ENCODE measurements around the gene GOLGA6L7.
"Not testable (repeated sequence)": the region's sequence is repeated elsewhere in the genome, so short reads cannot be mapped to it uniquely, and the experiment has no call there.

The GOLGA6L7 gene

GRCh38 chr15:28873585-28874190, 25.2 kb upstream of the GOLGA6L7 start:
- no CpG with 5 or more reads among the region's 10 CpGs for WGBS (ENCODE audit: extremely low coverage, insufficient coverage, low lambda C conversion rate)
- no peak overlapping the region for H2BK120ac ChIP-seq (ENCODE audit: low read depth, low read length)

GRCh38 chr15:28873006-28873405, 24.6 kb upstream of the GOLGA6L7 start:
- Histone ChIP-seq H3K79me2 (ENCODE audit: control insufficient read depth, insufficient read depth, low read length) (no peaks in the 10 kb centered on the region), H3K27me3 (ENCODE audit: insufficient read depth, low read length, poor library complexity) (no peaks in the 10 kb centered on the region), H3K4me2 (ENCODE audit: low read length) (no peak overlapping the region), H4K5ac (ENCODE audit: low read length) (no peak overlapping the region), H2BK120ac (ENCODE audit: low read depth, low read length) (no peak overlapping the region), H3K56ac (ENCODE audit: low read length) (no peak overlapping the region), H3K4me1 (ENCODE audit: control insufficient read depth, low read depth, low read length) (peaks cover 6% of the 10 kb centered on the region), H3K27ac (ENCODE audit: low read depth, low read length) (no peak overlapping the region), H3K36me3 (ENCODE audit: control insufficient read depth, insufficient read depth, low read length) (no peaks in the 10 kb centered on the region), H3K79me1 (ENCODE audit: low read length) (no peaks in the 10 kb centered on the region), H2BK15ac (replicated peaks; ENCODE audit: low read depth) (no peak overlapping the region), H3K18ac (ENCODE audit: low read length) (no peak overlapping the region), H3K4ac (ENCODE audit: low read depth, low read length) (no peak overlapping the region), H3K4me3 (ENCODE audit: low read length) (no peak overlapping the region), H3K23ac (ENCODE audit: low read length) (no peak overlapping the region), H3K9ac (ENCODE audit: low read length) (no peak overlapping the region), H4K8ac (ENCODE audit: low read depth, low read length) (no peak overlapping the region), H2AK5ac (ENCODE audit: low read length) (no peak overlapping the region), H2BK5ac (ENCODE audit: low read length) (no peak overlapping the region)
- no CpG with 5 or more reads among the region's 5 CpGs for WGBS (ENCODE audit: extremely low coverage, insufficient coverage, low lambda C conversion rate)
- DNase-seq = no peak

More at GRCh38 chr15:28873585-28874190, 25.2 kb upstream of the GOLGA6L7 start:
- no peak overlapping the region for H3K4me3 ChIP-seq (ENCODE audit: low read length)
- no peak overlapping the region for H3K56ac ChIP-seq (ENCODE audit: low read length)
- peaks cover 6% of the 10 kb centered on the region for H3K4me1 ChIP-seq (ENCODE audit: control insufficient read depth, low read depth, low read length)
- H4K8ac ChIP-seq (ENCODE audit: low read depth, low read length) = no peak overlapping the region
- no peaks in the 10 kb centered on the region for H3K36me3 ChIP-seq (ENCODE audit: control insufficient read depth, insufficient read depth, low read length)
- no peak overlapping the region for H3K9ac ChIP-seq (ENCODE audit: low read length)
- no peak overlapping the region for H3K18ac ChIP-seq (ENCODE audit: low read length)
- H4K5ac ChIP-seq (ENCODE audit: low read length) = no peak overlapping the region
- no peaks in the 10 kb centered on the region for H3K79me2 ChIP-seq (ENCODE audit: control insufficient read depth, insufficient read depth, low read length)
- no peak overlapping the region for H3K4ac ChIP-seq (ENCODE audit: low read depth, low read length)
- no peak overlapping the region for H3K23ac ChIP-seq (ENCODE audit: low read length)
- H2BK15ac ChIP-seq (replicated peaks; ENCODE audit: low read depth) = no peak overlapping the region
- H3K79me1 ChIP-seq (ENCODE audit: low read length) = no peaks in the 10 kb centered on the region
- no peak for DNase-seq
- no peaks in the 10 kb centered on the region for H3K27me3 ChIP-seq (ENCODE audit: insufficient read depth, low read length, poor library complexity)
- no peak overlapping the region for H2AK5ac ChIP-seq (ENCODE audit: low read length)
- H2BK5ac ChIP-seq (ENCODE audit: low read length) = no peak overlapping the region
- no peak overlapping the region for H3K4me2 ChIP-seq (ENCODE audit: low read length)
- H3K27ac ChIP-seq (ENCODE audit: low read depth, low read length) = no peak overlapping the region

- Histone ChIP-seq H3K79me2 (ENCODE audit: control insufficient read depth, insufficient read depth, low read length) (no peaks in the 10 kb centered on the region), H3K4ac (ENCODE audit: low read depth, low read length) (no peak overlapping the region), H4K5ac (ENCODE audit: low read length) (no peak overlapping the region), H3K18ac (ENCODE audit: low read length) (no peak overlapping the region), H3K56ac (ENCODE audit: low read length) (no peak overlapping the region), H2BK5ac (ENCODE audit: low read length) (no peak overlapping the region), H3K27me3 (ENCODE audit: insufficient read depth, low read length, poor library complexity) (no peaks in the 10 kb centered on the region), H3K4me3 (ENCODE audit: low read length) (no peak overlapping the region), H2AK5ac (ENCODE audit: low read length) (no peak overlapping the region), H4K8ac (ENCODE audit: low read depth, low read length) (no peak overlapping the region), H3K27ac (ENCODE audit: low read depth, low read length) (no peak overlapping the region), H2BK15ac (replicated peaks; ENCODE audit: low read depth) (no peak overlapping the region), H3K4me2 (ENCODE audit: low read length) (no peak overlapping the region), H2BK120ac (ENCODE audit: low read depth, low read length) (no peak overlapping the region), H3K9ac (ENCODE audit: low read length) (no peak overlapping the region), H3K23ac (ENCODE audit: low read length) (no peak overlapping the region), H3K79me1 (ENCODE audit: low read length) (no peaks in the 10 kb centered on the region), H3K36me3 (ENCODE audit: control insufficient read depth, insufficient read depth, low read length) (no peaks in the 10 kb centered on the region), H3K4me1 (ENCODE audit: control insufficient read depth, low read depth, low read length) (peaks cover 6% of the 10 kb centered on the region)
- no CpG with 5 or more reads among the region's 3 CpGs for whole genome bisulfite sequencing (ENCODE audit: extremely low coverage, insufficient coverage, low lambda C conversion rate)
- no peak for DNase-seq
Observed at GRCh38 chr15:28871168-28871567, 22.7 kb upstream of the GOLGA6L7 start.

GRCh38 chr15:28868744-28869345, 20.4 kb upstream of the GOLGA6L7 start:
- Histone ChIP-seq H2AK5ac (ENCODE audit: low read length) (no peak overlapping the region), H3K4me3 (ENCODE audit: low read length) (no peak overlapping the region), H3K9ac (ENCODE audit: low read length) (no peak overlapping the region), H2BK15ac (replicated peaks; ENCODE audit: low read depth) (no peak overlapping the region), H3K23ac (ENCODE audit: low read length) (no peak overlapping the region), H3K79me1 (ENCODE audit: low read length) (no peaks in the 10 kb centered on the region), H4K8ac (ENCODE audit: low read depth, low read length) (no peak overlapping the region), H3K4me2 (ENCODE audit: low read length) (no peak overlapping the region), H3K36me3 (ENCODE audit: control insufficient read depth, insufficient read depth, low read length) (no peaks in the 10 kb centered on the region), H4K5ac (ENCODE audit: low read length) (no peak overlapping the region), H3K27me3 (ENCODE audit: insufficient read depth, low read length, poor library complexity) (no peaks in the 10 kb centered on the region), H2BK5ac (ENCODE audit: low read length) (no peak overlapping the region), H3K27ac (ENCODE audit: low read depth, low read length) (no peak overlapping the region), H3K4me1 (ENCODE audit: control insufficient read depth, low read depth, low read length) (no peaks in the 10 kb centered on the region), H2BK120ac (ENCODE audit: low read depth, low read length) (no peak overlapping the region), H3K18ac (ENCODE audit: low read length) (no peak overlapping the region), H3K79me2 (ENCODE audit: control insufficient read depth, insufficient read depth, low read length) (no peaks in the 10 kb centered on the region), H3K56ac (ENCODE audit: low read length) (no peak overlapping the region), H3K4ac (ENCODE audit: low read depth, low read length) (no peak overlapping the region)
- no peak for DNase-seq
- WGBS (ENCODE audit: extremely low coverage, insufficient coverage, low lambda C conversion rate) = no CpG with 5 or more reads among the region's 9 CpGs

DNA sequence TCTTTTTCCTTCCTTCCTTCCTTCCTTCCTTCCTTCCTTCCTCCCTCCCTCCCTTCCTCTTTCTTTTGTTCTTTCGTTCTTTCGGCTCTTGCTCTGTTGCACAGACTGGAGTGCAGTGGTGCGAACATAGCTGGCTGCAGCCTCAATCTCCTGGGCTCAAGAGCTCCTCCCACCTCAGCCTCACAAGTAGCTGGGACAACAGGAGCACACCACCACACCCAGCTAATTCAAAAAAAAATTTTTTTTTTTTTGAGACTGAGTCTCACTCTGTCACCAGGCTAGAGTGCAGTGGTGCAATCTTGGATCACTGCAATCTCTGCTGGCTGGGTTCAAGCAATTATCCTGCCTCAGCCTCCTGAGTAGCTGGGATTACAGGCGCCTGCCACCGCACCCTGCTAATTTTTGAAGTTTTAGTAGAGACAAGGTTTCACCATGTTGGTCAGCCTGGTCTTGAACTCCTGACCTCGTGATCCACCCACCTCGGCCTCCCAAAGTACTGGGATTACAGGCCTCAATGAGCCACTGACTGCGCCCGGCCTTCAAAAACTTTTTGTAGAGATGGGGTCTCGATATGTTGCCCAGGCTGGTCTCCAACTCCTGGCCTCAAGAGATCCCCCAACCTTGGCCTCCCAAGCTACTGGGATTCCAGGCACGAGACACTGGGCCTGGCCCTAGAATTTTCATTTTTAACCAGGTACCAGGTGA, 13.3 kb upstream of the GOLGA6L7 start:
- not testable (repeated sequence) for H3K4me1 ChIP-seq (ENCODE audit: control insufficient read depth, low read depth, low read length); H3K27me3 ChIP-seq (ENCODE audit: insufficient read depth, low read length, poor library complexity); H3K36me3 ChIP-seq (ENCODE audit: control insufficient read depth, insufficient read depth, low read length); H3K9ac ChIP-seq (ENCODE audit: low read length); H3K56ac ChIP-seq (ENCODE audit: low read length); H3K79me1 ChIP-seq (ENCODE audit: low read length); H3K4ac ChIP-seq (ENCODE audit: low read depth, low read length); H4K8ac ChIP-seq (ENCODE audit: low read depth, low read length); DNase-seq; H3K18ac ChIP-seq (ENCODE audit: low read length); H3K23ac ChIP-seq (ENCODE audit: low read length); H2AK5ac ChIP-seq (ENCODE audit: low read length); H3K4me3 ChIP-seq (ENCODE audit: low read length); H3K4me2 ChIP-seq (ENCODE audit: low read length); H2BK5ac ChIP-seq (ENCODE audit: low read length); H2BK120ac ChIP-seq (ENCODE audit: low read depth, low read length); H3K27ac ChIP-seq (ENCODE audit: low read depth, low read length); H4K5ac ChIP-seq (ENCODE audit: low read length); H3K79me2 ChIP-seq (ENCODE audit: control insufficient read depth, insufficient read depth, low read length); H2BK15ac ChIP-seq (replicated peaks; ENCODE audit: low read depth)
- WGBS (ENCODE audit: extremely low coverage, insufficient coverage, low lambda C conversion rate) = no CpG with 5 or more reads among the region's 11 CpGs
